ENCODE measurements around the gene ATRIP. TPM values are rescaled to one million over a fixed set of nuclear protein-coding genes. Genes with fewer than 3 reads are reported as not detected.

Gene ATRIP
- polyA plus RNA-seq, 1 of the 3 experiments (the other 2 are of a cell fraction), result 5.6 TPM

DNA sequence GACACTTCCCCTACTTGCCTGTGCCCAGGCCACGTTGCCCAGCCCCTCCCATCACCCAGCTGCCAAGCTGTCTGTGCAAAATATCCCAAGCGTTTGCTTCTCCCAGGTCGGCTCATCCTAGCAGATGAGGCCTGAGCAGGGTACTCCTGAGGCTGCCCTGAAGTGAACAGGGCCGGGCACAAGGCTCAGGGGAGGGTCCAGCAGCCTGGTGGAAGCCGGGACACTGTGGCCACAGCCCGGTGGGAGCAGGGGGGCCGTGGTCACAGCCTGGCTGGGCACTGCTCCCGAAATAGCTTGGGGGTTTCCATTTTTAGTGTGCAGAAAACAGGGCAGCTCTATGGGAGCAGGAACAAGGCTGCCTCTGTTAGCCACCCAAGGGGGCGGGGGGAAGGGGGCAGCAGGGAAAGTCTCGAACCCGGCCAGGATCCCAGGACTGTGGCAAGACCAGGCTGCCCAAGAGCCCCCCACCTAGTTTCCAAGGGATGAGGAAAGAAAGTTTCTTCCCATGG lies 20.1 kb upstream of the ATRIP start (continued):
- no peak for TF ChIP-seq CHD2 (IDR thresholded peaks at IDR 0.05; ENCODE audit: low read length, partially characterized antibody)

DNA sequence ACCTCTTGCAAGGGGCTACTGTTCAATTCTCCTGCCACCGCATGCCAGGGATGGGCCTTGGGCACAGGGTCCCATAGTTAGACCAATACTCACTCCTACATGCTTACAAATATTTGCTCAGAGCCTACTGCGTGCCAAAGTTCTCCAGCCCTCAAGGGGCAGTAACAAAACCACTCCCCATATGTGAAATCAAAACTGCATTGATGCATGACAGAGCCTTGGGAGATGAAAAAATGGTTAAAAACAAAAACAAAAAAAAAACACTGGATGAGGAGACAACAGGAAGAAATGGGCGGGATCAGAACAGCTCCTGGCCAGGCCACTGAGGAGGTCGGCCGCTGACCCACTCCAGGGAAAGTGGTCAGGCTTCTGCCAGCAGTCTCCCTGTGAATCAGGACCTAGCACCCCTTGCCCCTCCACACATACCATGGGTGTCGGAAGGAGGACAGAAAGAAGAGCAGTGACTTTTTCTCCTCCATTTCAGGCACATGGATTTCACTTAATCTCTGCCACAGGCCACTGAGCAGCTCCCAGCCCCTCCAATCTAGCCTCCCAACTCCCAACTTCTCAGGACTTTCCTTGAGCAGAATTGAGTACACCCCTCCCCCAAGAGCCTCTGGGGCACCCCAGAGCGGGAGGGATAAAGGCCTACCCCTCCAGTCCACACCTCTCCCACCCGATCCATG lies 19.4 kb upstream of the ATRIP start:
- Histone ChIP-seq H3K9me2 (no peaks in the 10 kb centered on the region), H3K4me2 (peak overlapping the region; percentile 99), H3K27me3 (ENCODE audit: insufficient read depth) (no peaks in the 10 kb centered on the region), H3F3A (replicated peaks; ENCODE audit: insufficient read depth) (no peaks in the 10 kb centered on the region), H3K36me3 (replicated peaks in 1 of 2; ENCODE audit: control insufficient read depth in 1 of 2, insufficient read depth in 2 of 2, low read length in 1 of 2) (peaks cover 0 to 3% of the 10 kb centered on the region in 2 experiments), H3K4me1 (ENCODE audit: control insufficient read depth in 1 of 2, insufficient read depth in 2 of 2, low read depth in 1 of 2, low read length in 1 of 2) (peaks cover 7 to 51% of the 10 kb centered on the region in 2 experiments; a peak in 2 of 4 replicates), H3K9me3 (no peaks in the 10 kb centered on the region), H4K20me1 (ENCODE audit: insufficient read depth) (no peaks in the 10 kb centered on the region), H3K9ac (no peak overlapping the region), H2AFZ (ENCODE audit: low read depth) (no peak overlapping the region), H3K79me2 (ENCODE audit: insufficient read depth) (peaks cover 56% of the 10 kb centered on the region), H3K27ac (ENCODE audit: low read depth in 2 of 2, low read length in 1 of 2) (no peak overlapping the region; a peak in 1 of 4 replicates), H3K4me3 (ENCODE audit: low read depth in 2 of 2, low read length in 1 of 2) (peak overlapping the region in 1 of 2 experiments; percentile 79; a peak in 1 of 4 replicates)
- POLR2A ChIA-PET, result no interaction called here
- no peak for DNase-seq
- CTCF ChIA-PET, result interaction anchor here (13.2 to 14.1 kb wide), 2 partner anchors 8 to 21 kb away, joined by 156 to 399 read pairs; no protein-coding TSS in a partner anchor
- WGBS (ENCODE audit: low lambda C conversion rate), result 81% methylated on average over 7 of the region's 8 CpGs
- TF ChIP-seq, protein P1, sequence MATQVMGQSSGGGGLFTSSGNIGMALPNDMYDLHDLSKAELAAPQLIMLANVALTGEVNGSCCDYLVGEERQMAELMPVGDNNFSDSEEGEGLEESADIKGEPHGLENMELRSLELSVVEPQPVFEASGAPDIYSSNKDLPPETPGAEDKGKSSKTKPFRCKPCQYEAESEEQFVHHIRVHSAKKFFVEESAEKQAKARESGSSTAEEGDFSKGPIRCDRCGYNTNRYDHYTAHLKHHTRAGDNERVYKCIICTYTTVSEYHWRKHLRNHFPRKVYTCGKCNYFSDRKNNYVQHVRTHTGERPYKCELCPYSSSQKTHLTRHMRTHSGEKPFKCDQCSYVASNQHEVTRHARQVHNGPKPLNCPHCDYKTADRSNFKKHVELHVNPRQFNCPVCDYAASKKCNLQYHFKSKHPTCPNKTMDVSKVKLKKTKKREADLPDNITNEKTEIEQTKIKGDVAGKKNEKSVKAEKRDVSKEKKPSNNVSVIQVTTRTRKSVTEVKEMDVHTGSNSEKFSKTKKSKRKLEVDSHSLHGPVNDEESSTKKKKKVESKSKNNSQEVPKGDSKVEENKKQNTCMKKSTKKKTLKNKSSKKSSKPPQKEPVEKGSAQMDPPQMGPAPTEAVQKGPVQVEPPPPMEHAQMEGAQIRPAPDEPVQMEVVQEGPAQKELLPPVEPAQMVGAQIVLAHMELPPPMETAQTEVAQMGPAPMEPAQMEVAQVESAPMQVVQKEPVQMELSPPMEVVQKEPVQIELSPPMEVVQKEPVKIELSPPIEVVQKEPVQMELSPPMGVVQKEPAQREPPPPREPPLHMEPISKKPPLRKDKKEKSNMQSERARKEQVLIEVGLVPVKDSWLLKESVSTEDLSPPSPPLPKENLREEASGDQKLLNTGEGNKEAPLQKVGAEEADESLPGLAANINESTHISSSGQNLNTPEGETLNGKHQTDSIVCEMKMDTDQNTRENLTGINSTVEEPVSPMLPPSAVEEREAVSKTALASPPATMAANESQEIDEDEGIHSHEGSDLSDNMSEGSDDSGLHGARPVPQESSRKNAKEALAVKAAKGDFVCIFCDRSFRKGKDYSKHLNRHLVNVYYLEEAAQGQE (IDR thresholded peaks at IDR 0.05; ENCODE audit: low read depth, low read length), result no peak
- TF ChIP-seq TCF12 (IDR thresholded peaks at IDR 0.05), result no peak
- TF ChIP-seq FOXM1 (IDR thresholded peaks at IDR 0.05; ENCODE audit: low read depth), result no peak
- TF ChIP-seq MXI1 (IDR thresholded peaks at IDR 0.05; ENCODE audit: low read depth, low read length), result no peak
- TF ChIP-seq SIN3A (IDR thresholded peaks at IDR 0.05; ENCODE audit: borderline replicate concordance, low read depth, low read length), result no peak
- TF ChIP-seq RCOR1 (IDR thresholded peaks at IDR 0.05; ENCODE audit: low read length), result no peak
- TF ChIP-seq RXRA (IDR thresholded peaks at IDR 0.05; ENCODE audit: borderline replicate concordance, low read depth), result no peak

DNA sequence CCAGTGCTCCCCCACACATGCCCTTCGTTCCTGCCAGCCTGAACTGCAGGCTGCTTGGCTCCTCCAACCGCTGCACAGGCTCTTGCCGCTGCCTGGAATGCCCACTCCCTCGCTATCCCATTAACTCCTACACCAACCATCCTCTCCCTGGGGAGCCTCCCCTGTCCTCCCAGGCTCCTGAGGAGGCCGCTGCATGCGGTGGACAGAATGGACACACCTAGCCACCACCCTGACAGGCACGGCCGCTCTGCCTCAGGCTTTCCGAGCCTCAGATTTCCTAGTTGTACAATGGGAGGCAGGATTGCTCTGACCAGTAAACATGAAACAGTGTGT lies 18.9 kb upstream of the ATRIP start:
- Histone ChIP-seq H2AFZ (ENCODE audit: low read depth) (no peak overlapping the region), H3K4me3 (ENCODE audit: low read depth in 2 of 2, low read length in 1 of 2) (peak overlapping the region; percentile 73 to 79; a peak in 2 of 4 replicates), H4K20me1 (ENCODE audit: insufficient read depth) (no peaks in the 10 kb centered on the region), H3K4me2 (peak overlapping the region; percentile 99), H3F3A (replicated peaks; ENCODE audit: insufficient read depth) (no peaks in the 10 kb centered on the region), H3K27ac (ENCODE audit: low read depth in 2 of 2, low read length in 1 of 2) (no peak overlapping the region; a peak in 1 of 4 replicates), H3K79me2 (ENCODE audit: insufficient read depth) (peaks cover 51% of the 10 kb centered on the region), H3K9ac (no peak overlapping the region), H3K4me1 (ENCODE audit: control insufficient read depth in 1 of 2, insufficient read depth in 2 of 2, low read depth in 1 of 2, low read length in 1 of 2) (peaks cover 7 to 47% of the 10 kb centered on the region in 2 experiments; a peak in 2 of 4 replicates), H3K9me2 (no peaks in the 10 kb centered on the region), H3K27me3 (ENCODE audit: insufficient read depth) (no peaks in the 10 kb centered on the region), H3K36me3 (replicated peaks in 1 of 2; ENCODE audit: control insufficient read depth in 1 of 2, insufficient read depth in 2 of 2, low read length in 1 of 2) (peaks cover 0 to 8% of the 10 kb centered on the region in 2 experiments), H3K9me3 (no peaks in the 10 kb centered on the region)
- WGBS (ENCODE audit: low lambda C conversion rate), result 97% methylated on average over 9 of the region's 9 CpGs
- ChIA-PET POLR2A (no interaction called here), CTCF (interaction anchor here (13.2 to 14.1 kb wide), 2 partner anchors 7 to 22 kb away, joined by 156 to 399 read pairs; no protein-coding TSS in a partner anchor)
- DNase-seq, result no peak
- TF ChIP-seq POLR2AphosphoS5 (IDR thresholded peaks at IDR 0.05; ENCODE audit: low read depth, low read length) (no peak), RAD21 (IDR thresholded peaks at IDR 0.05; ENCODE audit: low read length) (no peak), EZH2phosphoT487 (IDR thresholded peaks at IDR 0.05; ENCODE audit: borderline replicate concordance, low read depth) (no peak), TEAD4 (IDR thresholded peaks at IDR 0.05; ENCODE audit: borderline replicate concordance, insufficient read depth) (no peak), RXRA (IDR thresholded peaks at IDR 0.05; ENCODE audit: borderline replicate concordance, low read depth) (no peak), ELF1 (IDR thresholded peaks at IDR 0.05) (no peak), SMC3 (IDR thresholded peaks at IDR 0.05; ENCODE audit: low read depth, low read length) (no peak)
- TF ChIP-seq, protein P2, sequence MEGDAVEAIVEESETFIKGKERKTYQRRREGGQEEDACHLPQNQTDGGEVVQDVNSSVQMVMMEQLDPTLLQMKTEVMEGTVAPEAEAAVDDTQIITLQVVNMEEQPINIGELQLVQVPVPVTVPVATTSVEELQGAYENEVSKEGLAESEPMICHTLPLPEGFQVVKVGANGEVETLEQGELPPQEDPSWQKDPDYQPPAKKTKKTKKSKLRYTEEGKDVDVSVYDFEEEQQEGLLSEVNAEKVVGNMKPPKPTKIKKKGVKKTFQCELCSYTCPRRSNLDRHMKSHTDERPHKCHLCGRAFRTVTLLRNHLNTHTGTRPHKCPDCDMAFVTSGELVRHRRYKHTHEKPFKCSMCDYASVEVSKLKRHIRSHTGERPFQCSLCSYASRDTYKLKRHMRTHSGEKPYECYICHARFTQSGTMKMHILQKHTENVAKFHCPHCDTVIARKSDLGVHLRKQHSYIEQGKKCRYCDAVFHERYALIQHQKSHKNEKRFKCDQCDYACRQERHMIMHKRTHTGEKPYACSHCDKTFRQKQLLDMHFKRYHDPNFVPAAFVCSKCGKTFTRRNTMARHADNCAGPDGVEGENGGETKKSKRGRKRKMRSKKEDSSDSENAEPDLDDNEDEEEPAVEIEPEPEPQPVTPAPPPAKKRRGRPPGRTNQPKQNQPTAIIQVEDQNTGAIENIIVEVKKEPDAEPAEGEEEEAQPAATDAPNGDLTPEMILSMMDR (IDR thresholded peaks at IDR 0.05), result no peak
- TF ChIP-seq, protein P3, sequence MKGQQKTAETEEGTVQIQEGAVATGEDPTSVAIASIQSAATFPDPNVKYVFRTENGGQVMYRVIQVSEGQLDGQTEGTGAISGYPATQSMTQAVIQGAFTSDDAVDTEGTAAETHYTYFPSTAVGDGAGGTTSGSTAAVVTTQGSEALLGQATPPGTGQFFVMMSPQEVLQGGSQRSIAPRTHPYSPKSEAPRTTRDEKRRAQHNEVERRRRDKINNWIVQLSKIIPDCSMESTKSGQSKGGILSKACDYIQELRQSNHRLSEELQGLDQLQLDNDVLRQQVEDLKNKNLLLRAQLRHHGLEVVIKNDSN (IDR thresholded peaks at IDR 0.05; ENCODE audit: borderline replicate concordance, low read depth), result no peak
- TF ChIP-seq, protein P4, sequence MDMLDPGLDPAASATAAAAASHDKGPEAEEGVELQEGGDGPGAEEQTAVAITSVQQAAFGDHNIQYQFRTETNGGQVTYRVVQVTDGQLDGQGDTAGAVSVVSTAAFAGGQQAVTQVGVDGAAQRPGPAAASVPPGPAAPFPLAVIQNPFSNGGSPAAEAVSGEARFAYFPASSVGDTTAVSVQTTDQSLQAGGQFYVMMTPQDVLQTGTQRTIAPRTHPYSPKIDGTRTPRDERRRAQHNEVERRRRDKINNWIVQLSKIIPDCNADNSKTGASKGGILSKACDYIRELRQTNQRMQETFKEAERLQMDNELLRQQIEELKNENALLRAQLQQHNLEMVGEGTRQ (IDR thresholded peaks at IDR 0.05; ENCODE audit: borderline replicate concordance, low read depth, low read length), result no peak
